HFFc6 (cell line): ENCODE data around the gene NPAS3. TPM values are rescaled to one million over a fixed set of nuclear protein-coding genes. Genes with fewer than 3 reads are reported as not detected.

Experiments
- DNase-seq: peaks from one replicate; pipeline ENCODE4 v3.0.0-alpha.2; 2018
- H3K27ac Mint-ChIP-seq: 2 replicates; pipeline ENCODE4 v1.8.0; 2020; ENCODE audit warnings: mild to moderate bottlenecking, mixed read lengths
- H3K27me3 Mint-ChIP-seq: 2 replicates; pipeline ENCODE4 v1.8.0; 2021; ENCODE audit warnings: mild to moderate bottlenecking, moderate library complexity, mixed read lengths; ENCODE audit not compliant: insufficient read depth
- H3K36me3 Mint-ChIP-seq: 2 replicates; pipeline ENCODE4 v1.8.0; 2021; ENCODE audit warnings: low read depth, mixed read lengths
- H3K4me1 Mint-ChIP-seq: 2 replicates; pipeline ENCODE4 v1.8.0; 2020; ENCODE audit warnings: low read depth, mixed read lengths
- H3K4me3 Mint-ChIP-seq: 2 replicates; pipeline ENCODE4 v1.8.0; 2020; ENCODE audit warnings: mild to moderate bottlenecking, moderate library complexity, mixed read lengths
- H3K9me3 Mint-ChIP-seq: 2 replicates; pipeline ENCODE4 v1.8.0; 2020; ENCODE audit warnings: mild to moderate bottlenecking, mixed read lengths
- total RNA-seq, 6 experiments: library from RNA; stranded (reverse); fragmentation: NEBNext Ultra II Directional; extraction: Animal tissue kit (Norgen Biotek cat#: 25700); gene quantifications; 2 replicates in 1 of 6; 3 replicates in 5 of 6; pipeline ENCODE4 v1.2.3, GENCODE V29; 2021
- TF ChIP-seq, protein P1 (sequence below): fragments of 200-600 bp; sonication (generic); IDR thresholded peaks from 2 replicates; pipeline ENCODE4 v1.5.0; 2021; ENCODE audit warnings: antibody characterized with exemption, mild to moderate bottlenecking

NPAS3 gene
- total RNA-seq, 6 experiments from 2014 or later = not detected

DNA sequence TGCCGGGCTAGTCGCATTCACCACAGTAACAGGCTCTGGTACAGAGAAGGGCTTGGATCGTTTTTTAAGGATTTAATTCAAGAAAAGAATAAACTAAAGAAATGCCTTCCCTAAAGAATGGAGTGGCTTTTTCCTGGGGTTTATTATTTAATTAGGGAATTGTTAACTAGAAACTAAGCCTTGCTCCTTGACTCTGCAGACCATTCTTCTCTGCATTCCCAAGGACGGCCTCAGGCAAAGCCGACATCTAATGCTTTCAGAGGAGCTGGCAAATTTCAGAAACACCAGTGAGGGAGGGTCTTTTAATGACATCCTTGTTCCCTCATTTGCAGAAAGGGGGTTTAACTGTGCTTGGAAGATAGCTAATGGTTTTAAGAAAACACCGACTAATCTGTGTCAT lies 838.2 kb downstream of the NPAS3 start:
- no peak for DNase-seq
- Mint-ChIP-seq H3K27ac (no peak overlapping the region), H3K4me1 (peaks cover 27% of the 10 kb centered on the region; the same call in 1 of the 2 replicates), H3K36me3 (no peaks in the 10 kb centered on the region), H3K27me3 (0 out of 2 replicates have a peak, but pooled peaks cover 2% of the 10 kb centered on the region), H3K4me3 (no peak overlapping the region), H3K9me3 (no peaks in the 10 kb centered on the region)
- TF ChIP-seq, protein P1, sequence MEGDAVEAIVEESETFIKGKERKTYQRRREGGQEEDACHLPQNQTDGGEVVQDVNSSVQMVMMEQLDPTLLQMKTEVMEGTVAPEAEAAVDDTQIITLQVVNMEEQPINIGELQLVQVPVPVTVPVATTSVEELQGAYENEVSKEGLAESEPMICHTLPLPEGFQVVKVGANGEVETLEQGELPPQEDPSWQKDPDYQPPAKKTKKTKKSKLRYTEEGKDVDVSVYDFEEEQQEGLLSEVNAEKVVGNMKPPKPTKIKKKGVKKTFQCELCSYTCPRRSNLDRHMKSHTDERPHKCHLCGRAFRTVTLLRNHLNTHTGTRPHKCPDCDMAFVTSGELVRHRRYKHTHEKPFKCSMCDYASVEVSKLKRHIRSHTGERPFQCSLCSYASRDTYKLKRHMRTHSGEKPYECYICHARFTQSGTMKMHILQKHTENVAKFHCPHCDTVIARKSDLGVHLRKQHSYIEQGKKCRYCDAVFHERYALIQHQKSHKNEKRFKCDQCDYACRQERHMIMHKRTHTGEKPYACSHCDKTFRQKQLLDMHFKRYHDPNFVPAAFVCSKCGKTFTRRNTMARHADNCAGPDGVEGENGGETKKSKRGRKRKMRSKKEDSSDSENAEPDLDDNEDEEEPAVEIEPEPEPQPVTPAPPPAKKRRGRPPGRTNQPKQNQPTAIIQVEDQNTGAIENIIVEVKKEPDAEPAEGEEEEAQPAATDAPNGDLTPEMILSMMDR = no peak

DNA sequence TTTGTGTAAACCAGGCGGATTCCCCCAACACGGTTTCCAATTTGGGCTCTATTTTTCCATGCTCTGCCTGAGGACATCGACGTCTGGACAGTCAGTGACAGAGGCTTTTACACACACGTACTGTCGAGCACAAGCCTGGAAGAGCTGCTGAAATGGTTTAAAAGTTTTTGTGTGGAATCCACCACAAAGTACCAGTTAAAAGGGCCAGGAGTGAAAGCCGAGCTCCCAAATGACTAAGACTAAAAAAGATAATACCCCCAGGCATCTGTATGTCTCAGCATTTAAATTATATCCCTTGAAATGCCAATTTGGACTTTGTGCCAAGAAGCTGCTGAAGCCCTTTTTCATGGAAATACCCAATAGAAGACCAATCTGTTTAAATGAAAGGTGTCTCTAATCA lies 839.0 kb downstream of the NPAS3 start:
- peak; percentile 49 for DNase-seq
- no peak overlapping the region for H3K27ac Mint-ChIP-seq
- TF ChIP-seq, protein P1 = no peak
- no peaks in the 10 kb centered on the region for H3K9me3 Mint-ChIP-seq
- peaks cover 27% of the 10 kb centered on the region; the same call in 1 of the 2 replicates for H3K4me1 Mint-ChIP-seq
- no peak overlapping the region for H3K4me3 Mint-ChIP-seq
- 0 out of 2 replicates have a peak, but pooled peaks cover 2% of the 10 kb centered on the region for H3K27me3 Mint-ChIP-seq
- H3K36me3 Mint-ChIP-seq = no peaks in the 10 kb centered on the region

DNA sequence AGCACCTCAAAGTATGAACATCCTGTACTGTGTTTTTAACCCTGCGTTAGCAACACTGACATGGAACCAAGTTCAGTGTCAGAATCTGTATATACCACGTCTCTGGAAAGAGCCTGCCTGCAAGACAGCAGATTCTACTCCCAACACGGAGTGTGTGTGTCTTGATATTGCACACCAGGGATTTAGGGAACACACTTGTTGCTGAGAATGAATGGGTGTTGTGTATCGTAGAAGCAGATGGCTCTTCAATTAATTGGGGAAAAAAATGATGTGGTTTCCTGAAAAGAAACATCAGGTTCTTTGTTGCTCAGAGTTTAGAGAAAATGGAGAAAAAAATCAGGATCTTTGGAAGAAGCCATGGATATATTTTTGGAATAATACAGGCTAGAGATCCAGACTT lies 841.4 kb downstream of the NPAS3 start:
- Mint-ChIP-seq H3K9me3 (no peaks in the 10 kb centered on the region), H3K27me3 (peaks cover 3% of the 10 kb centered on the region; the same call in 1 of the 2 replicates), H3K4me1 (peaks cover 20% of the 10 kb centered on the region; the same call in 1 of the 2 replicates), H3K36me3 (no peaks in the 10 kb centered on the region), H3K27ac (no peak overlapping the region), H3K4me3 (no peak overlapping the region)
- no peak for DNase-seq
- TF ChIP-seq, protein P1 = no peak

DNA sequence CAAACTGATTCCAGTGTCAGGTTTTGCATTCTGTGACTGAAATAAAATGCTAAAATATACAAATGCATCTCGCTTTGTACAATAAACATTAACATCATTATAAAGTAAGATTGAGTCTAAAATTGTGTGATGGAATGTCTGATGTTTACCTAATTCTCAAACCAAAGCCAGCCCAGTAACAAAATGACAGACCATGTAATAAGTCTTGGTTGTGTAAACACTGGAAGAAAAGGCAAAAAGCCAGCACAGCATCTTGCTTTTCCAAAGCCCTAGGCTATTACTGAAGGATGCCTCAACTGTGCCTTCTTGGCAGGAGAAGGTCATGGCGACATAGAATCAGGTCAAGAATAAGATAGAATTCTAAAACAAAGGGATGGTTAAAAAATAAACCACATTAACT lies 842.6 kb downstream of the NPAS3 start:
- peaks cover 18% of the 10 kb centered on the region; the same call in 1 of the 2 replicates for H3K4me1 Mint-ChIP-seq
- H3K27ac Mint-ChIP-seq = no peak overlapping the region
- DNase-seq = peak; percentile 25
- no peaks in the 10 kb centered on the region for H3K9me3 Mint-ChIP-seq
- H3K27me3 Mint-ChIP-seq = peaks cover 6% of the 10 kb centered on the region; the same call in 1 of the 2 replicates
- TF ChIP-seq, protein P1 = no peak
- no peaks in the 10 kb centered on the region for H3K36me3 Mint-ChIP-seq
- H3K4me3 Mint-ChIP-seq = no peak overlapping the region

DNA sequence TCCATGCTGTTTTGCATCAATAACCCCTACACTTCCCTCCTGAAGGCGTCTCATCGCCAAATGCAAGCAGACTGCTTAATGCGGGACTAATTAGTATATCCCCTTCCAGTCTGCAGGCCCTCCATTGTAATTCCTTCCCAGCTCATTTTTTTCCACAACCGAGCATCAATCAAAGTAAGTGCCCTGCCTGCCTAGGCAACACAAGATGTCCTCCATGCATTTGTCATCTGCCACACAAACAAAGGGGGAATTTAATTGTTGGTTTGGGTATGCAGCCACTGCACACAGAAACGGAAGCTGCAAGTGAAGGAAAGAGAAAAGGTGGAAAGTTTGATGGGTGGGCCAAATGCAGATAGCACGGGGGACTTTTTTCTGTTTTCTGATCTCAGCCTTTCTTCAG lies 844.2 kb downstream of the NPAS3 start:
- H3K9me3 Mint-ChIP-seq = no peaks in the 10 kb centered on the region
- H3K4me3 Mint-ChIP-seq = no peak overlapping the region
- H3K36me3 Mint-ChIP-seq = no peaks in the 10 kb centered on the region
- peaks cover 6% of the 10 kb centered on the region; the same call in 1 of the 2 replicates for H3K27me3 Mint-ChIP-seq
- TF ChIP-seq, protein P1 = no peak
- DNase-seq = no peak
- H3K27ac Mint-ChIP-seq = no peak overlapping the region
- peaks cover 9% of the 10 kb centered on the region; the same call in 1 of the 2 replicates for H3K4me1 Mint-ChIP-seq
